Amniotic epithelial cell (primary cell): ENCODE results near the gene OTOS.

Source experiments
- DNase-seq: peaks from one replicate; pipeline ENCODE4 v3.0.0-alpha.2; 2010; ENCODE audit warnings: low read depth

OTOS gene

DNA sequence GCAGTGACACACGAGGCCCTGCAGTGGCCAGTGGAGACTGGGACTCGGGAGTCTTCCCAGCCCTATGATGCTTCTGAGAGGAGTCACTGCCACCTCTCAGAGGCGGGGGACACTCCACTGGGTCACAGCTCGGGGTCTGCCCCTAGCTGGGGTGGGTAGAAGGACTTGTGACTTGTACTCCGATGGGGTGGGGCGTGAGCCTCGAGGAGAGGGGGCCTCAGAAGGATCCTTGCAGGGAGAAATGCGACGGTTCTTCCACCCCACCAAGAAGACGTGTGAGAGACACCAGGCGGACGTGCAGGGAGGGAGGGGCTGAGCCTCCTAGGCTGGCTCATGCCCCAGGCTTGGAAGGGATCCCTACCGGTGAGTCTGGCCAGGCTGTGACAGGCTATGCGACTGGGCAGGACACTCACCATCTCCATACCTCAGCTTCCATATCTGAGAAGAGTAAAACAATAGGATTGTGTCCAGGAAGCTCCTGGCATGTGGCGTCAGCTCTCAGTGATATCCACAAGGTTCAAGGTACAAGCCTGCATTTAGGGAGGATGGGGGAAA lies 11.1 kb upstream of the OTOS start:
- no peak for DNase-seq

DNA sequence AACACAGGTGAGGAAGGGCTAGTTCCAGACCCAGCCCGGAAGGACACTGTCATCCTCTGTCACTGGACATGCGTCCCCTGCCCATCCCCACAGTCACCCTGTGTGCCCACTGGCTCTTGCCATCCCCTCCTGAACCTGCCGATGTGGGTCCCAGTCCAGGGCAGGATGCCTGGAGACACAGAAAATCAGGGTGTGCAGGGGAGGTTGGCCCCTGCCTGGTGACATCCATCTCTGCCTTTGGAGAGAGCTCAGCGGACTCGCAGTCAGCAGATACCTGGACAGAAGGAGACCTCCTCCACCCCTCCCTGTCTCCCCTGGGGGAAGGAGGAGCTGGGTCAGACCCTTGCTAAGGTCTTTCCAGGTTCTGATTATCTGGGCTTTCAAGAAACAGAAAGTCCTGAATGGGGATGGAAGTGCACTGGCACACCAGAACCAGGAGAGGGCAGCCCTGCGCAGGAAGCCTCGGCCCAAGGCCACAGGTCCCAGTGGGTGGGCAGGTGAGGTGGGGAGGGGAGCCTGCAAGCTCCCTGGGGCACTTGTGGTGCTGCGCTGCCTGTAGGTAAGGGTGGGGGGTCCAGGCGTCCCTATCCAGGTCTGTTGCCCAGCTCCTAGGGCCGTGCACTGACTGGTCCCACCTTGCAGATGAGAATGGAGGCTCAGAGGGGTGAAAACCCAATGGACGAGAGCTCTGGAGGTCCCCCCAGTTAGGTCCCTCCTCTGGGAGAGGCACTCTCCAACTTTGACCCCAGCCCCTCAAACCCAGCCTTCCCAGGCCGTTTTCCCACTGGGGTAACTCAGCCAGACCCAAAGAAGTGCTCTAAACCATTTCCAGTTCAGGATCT lies 9.7 kb upstream of the OTOS start:
- peak; percentile 18 for DNase-seq

DNA sequence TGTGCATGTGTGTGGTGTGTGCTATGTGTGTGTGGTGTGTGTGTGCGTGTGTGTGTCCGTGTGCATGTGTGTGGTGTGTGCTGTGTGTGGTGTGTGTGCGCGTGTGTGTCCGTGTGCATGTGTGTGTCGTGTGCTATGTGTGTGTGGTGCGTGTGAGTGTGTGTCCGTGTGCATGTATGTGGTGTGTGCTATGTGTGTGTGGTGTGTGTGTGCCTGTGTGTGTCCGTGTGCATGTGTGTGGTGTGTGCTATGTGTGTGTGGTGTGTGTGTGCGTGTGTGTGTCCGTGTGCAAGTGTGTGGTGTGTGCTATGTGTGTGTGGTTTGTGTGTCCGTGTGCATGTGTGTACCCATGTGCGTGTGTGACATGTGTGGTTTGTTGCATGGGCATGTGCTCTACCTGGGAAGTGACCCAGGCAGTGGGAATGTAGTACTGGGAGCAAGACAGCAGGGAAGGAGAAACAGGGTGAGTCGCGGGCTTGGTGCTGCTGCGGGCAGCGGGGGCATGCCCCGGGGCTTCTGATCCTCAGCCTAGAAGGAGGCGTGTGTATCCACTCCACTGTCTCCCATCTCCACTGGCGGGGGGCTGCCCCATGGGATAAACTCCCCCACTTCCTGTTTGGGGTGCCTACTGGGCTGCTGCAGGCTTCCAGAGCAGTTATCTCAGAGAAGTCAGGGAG lies 7.6 kb upstream of the OTOS start:
- no peak for DNase-seq

DNA sequence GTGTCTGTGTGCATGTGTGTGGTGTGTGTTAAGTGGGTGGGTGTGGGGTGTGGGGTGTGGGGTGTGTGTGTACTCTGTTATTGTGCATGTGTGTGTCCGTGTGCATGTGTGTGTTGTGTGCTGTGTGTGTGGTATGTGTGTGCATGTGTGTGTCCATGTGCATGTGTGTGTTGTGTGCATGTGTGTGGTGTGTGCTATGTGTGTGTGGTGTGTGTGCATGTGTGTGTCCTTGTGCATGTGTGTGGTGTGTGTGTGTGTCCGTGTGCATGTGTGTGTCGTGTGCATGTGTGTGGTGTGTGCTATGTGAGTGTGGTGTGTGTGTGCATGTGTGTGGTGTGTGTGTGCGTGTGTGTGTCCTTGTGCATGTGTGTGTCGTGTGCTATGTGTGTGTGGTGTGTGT lies 6.9 kb upstream of the OTOS start:
- DNase-seq, result no peak

DNA sequence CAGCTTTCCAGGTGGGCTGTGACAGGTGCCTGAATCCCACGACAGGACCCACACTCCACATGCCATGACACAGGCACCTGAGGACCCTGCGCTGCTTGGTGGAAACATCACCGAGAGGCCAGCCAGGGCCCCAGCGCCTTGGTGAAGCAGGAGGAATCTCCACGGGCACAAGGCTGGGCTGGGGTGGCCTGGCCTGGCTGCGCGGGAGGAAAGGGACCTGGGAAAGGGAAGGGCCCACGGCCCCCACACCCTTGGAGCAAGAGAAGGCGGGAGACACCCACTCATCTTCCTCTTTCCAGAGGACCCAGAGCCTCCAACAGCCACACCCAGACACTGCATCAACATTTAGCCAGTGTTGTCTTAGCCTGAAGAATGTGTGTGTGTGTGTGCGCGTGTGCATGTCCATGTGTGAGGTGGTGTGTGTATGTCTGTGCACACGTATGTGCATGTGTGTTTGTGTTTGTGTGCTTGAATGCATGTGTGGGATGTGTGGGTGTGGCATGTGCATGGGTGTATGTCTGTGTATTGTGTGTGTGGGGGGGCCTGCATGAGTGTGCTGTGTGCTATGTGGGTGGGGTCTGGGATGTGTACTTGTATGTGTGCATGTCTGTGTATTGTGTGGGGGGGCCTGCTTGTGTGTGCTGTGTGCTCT lies 6.3 kb upstream of the OTOS start:
- no peak for DNase-seq

DNA sequence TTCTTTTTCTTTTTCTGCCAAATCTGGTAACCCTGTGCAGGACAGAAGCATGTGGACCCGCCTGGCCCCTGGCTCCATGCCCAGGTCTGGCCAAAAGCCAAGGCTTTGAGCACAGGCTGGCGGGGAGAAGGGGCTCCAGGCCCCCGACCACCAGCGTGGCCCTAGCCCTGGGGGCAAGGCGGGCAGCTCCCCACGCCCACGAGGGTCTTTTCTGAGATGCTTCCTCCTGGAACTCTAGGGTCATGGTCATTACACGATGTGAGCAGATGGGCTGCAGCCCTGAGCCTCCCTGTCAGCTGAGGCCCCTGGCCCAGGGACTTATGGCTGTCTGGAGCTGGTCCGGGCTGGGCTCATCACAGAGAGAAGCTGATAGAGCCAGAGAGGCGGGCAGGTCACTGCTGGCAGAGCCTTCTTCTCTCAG lies 5.7 kb upstream of the OTOS start:
- DNase-seq, result no peak

DNA sequence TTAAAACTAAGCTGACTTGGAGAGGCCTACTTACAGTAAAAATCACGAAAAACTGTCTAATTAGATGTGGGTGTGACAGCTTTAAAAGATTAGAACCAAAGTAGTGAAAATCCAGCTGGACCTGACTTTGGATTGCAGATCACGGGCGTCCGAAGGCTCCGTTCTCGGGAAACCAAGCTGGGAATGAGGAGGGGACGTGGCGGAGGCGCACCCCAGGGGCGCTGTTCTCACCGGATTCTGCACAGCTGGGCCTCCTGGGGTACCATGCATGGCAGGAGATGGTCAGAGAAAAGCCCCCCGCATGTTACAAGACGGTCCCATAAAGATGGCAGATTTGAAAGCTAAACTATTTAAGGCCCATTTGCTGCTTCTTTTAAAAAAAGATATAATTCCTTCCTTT lies 5.0 kb upstream of the OTOS start:
- DNase-seq, result no peak

DNA sequence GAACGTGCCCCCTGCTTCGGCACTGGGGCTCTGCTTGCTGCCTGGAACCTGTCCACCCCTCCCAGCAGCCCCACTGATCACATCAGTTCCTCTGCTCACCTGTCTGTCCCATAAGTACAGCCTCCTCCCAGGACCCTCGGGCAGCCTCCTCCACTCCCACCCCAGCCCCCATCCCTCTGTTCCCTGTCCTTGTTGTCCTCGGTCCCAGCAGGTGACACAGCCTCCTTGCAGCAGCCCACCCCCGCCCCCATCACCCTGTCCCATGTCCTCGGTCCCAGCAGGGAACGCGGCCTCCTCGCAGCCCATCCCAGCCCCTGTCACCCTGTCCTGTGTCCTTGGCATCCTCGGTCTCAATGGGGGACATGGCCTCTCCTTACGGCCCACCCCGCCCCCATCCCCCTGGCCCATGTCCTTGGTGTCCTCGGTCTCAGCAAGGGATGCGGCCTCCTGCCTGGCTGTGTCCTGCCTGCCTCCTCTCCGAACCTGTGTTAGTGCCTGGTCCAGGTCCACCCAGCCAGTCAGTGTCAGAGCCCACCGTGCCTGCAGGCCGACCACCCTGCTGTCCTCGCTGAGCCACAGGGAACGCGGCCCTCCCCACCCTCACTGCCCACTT lies 4.3 kb upstream of the OTOS start:
- DNase-seq, result no peak

DNA sequence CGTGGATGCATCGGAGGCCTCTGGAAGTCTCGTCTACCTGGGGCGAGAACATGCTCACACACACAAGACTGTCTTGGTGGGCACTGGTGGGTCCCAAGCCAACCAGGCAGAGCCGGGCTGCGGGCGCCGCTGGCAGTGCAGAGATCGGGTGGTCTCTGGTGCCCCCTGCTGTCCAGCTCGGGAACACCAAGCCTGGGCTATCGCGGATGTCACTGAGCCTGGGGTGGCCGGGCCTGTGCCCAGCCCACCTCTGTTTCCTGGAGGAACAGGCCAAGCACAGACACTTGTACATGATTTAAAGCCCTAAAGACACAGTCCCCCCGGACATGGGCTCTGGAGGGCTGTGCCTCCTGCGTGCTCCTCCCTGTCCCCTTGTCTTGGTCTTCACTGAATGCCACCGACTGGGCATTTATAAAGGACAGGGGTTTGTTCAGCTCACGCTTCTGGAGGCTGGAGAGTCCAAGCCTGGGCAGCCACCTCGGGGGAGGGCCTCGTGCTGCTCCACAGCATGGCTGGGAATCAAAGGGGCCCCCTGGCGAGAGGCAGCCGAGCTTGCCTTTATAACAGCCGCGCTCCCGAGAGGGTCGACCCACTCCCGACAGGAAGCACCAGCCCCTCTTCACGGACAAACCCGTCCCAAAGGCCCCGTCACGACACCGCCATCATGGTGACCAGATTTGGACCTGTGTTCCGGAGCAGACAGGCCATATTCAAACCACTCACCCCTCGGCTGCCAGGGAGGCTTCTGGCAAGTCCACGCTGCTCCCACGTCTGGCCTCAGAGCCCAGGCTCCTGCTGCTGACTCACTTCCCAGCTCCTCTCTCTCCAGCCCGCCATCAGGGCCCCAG lies 3.6 kb upstream of the OTOS start:
- DNase-seq, result peak; percentile 17

DNA sequence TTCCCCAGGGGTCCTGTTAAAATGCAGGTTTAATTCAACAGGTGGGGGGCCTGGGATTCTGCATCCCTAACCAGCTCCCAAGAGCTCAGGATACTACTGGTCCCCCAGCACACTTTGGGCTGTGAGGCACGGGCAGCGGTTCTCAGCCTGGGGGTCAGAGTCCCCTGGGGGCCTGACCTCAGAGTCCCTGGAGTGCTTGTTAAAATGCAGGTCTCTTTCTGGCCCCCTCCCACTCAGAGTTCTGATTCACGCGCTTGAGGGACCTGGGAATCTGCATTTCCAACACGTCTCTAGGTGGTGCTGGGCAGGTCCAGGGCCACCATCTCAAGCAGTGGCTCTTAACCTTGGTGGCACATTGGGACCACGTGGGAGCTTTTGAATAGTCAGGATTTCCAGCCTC lies 2.8 kb upstream of the OTOS start:
- no peak for DNase-seq

DNA sequence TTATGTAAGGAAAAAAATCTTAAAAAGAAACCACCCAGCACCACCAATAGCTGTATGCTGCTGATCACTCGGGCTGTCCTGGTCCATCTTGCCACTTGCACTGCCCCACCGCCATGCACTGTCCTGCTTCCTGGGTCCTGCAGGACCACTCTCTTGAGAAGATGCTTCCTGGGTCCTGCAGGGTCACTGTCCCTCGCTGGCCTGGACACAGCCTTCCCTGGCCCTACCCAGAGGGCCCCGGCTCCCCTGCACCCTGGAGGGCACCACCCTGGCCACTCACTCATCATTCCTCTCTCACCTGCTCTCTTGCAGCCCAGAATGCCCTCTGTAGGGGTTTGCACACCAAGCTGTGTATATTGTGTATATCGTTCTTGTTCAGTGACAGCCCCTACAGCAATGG lies 2.4 kb upstream of the OTOS start:
- no peak for DNase-seq

DNA sequence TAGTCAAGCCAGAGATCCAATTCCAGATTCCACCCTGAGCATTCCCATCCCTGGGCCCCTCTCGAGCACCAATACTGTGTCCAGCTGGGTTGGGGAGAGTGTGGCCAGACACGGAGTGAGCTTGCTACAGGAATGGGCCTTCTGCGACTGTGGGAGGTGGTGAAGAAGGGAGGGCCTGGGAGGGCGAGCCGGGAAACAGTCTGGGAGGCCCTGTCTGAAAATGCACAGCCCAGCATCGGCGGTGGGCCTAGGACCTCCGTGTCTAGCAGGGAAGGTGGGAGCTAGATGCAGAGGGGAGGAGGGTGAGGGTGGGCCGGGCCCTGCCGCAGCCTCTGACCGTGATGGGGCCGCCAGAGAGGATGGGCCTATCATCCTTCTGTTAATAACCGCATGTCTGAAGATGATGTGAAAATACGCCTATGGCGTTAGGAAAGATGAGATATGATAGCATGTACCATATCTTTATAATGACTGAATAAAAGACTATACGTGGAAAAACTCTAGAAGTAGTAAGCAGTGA lies 1.9 kb upstream of the OTOS start:
- no peak for DNase-seq

DNA sequence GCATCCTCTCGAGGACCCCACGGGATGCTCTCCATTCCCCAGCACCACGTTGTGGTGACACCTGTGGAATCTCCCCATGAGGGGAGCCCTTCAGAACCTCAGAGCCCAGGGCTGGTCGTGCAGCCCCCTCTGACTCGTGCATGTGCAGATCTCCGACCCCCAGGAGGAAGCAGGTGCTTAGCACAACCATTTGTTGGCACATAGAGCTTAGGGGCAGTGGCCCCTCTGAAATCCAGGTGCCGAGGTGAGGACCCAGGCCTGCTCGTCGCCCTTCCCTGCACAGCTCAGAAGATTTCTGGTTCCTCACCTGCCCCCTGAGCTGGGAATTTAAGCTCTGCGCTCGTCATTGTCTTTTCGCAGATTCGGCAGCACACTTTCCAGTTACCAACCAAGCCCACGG lies 1.3 kb upstream of the OTOS start:
- DNase-seq, result no peak

DNA sequence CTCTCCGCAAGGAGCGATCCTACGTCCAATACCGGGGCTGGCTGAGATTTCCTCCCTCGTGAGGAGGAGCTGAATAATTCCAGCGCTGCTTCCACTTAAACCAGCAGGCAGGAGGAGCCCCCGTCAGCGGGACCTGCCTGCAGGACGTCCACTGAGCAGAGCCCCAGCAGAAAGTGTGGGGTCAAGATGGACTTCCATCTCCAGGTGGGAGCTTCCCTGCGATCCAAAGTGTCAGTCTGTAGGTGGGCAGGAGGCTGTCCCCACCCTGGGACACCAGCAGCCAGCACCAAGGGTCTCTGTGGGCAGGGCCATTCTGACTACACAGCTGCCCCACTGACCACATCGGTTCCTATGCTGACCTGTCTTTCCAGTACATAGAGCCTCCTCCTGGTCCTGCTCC lies 462 bp upstream of the OTOS start:
- no peak for DNase-seq

DNA sequence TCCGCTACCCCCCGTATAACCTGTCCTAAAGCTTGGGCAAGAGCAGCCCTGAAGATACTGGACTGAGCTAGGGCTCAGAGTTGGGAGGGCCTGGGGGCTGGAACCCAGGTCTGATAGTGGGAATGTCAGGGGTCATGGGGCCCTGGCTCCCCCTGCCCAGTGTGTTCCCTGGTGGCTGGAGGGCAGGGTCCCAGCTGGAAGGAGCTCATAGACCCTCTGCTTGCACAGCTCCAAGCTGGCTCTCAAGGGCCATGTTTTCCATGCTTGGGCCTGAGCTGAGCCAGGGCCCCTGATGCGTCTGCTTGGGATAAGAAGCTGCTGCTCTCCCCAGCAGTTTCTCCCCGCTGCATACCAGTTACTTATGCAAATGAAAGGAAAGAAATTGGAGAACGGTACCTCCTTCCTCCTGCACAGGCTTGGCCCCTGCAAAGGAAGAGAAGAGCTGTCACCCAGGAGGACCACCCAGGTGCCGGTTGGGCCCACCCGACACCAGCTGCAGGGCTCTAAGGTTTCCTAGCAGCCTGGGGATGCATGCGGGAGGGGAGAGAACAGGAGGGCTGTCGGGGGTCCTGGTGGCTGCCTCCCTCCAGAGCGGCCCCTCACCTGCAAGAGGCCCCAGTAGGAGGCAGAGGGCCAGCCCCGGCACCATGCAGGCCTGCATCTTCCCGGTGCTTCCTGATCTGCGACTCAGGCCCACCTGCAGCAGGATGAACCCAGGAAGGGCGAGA lies 628 bp downstream of the OTOS start:
- no peak for DNase-seq

DNA sequence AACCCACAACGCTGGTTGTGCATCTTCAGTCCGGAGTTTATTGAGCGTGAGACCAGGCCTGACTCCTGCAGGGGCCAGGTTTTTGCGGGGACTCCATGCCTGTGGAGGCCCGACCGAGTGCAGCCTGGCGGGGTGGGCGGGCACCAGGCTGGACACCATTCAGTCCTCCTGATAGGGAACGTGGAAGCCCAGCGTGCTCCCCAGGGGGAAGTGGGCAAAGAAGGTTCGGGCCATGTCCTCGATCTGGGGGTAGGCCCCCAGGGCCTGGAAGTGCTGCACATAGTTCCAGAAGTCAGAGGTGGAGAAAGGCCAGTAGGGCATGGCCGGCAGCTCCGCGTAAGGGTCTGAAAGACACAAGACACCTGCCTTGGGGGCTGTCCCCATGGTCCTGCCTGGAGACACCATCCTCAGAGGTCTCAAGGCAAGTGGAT lies 1.4 kb downstream of the OTOS start:
- no peak for DNase-seq

DNA sequence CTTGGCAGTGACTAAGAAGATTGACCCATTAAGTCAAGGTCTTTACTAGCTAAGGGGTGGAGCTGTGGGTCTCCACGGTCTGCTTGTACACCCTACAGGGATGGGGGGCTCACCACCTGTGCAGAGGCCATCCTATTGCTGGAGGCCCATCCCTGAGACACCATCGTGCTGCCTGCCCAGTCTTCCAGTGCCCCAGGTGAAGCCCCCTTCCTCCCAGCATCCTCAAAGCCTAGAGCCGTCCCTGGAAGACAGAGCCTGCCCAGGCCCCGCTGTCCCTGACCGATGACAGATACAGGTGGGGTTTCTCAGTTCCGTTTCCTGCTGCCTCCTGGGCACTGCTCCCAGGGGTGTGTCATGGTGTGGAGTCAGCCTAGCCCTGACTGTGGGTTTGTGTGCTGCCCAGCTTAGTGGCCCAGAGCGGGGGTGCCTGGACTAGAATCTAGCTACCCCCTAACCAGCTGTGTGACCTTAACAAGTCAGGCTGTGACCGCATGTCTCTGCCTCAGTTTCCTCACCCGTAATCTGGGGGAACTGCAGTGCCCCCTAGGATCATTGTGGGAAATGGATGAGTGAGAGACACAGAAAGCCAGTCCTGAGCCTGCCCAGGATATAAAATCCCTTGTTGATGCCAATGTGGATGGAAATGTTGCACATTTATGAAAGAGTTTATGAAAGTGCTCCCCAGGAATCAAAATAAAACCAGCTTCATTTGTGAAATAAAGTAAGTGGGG lies 2.0 kb downstream of the OTOS start:
- DNase-seq, result no peak

DNA sequence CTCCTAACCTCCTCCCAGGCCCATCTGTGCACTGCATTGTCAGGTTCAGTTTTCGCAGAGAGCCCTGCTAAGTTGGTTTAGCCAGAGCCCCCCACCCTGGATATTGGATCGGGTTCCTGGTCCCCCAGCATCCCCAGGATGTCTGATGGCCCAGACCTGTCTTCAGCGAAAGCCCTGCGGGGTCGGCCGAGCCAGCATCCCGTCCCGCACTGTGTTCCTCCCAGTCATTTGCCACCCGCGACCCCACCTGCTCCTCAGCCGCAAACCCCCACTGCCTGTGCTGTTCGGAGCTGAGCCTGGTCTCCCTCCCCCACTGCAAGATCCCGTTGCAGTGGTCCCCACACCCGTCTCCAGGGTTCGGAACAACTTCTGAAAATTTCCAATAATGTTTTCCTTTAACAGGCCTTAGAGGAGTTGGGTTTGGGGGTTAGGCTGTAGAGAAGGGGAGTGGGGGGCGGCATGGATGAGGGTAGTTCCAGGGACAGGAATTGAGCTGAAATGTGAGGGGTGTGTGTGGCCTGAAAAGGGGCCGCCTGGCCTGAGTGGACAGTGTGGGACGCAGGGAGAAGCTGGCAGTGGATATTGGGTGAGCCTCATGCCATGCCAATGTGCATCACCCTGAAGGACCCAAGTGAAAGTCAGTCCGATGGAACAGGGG lies 2.7 kb downstream of the OTOS start:
- no peak for DNase-seq

DNA sequence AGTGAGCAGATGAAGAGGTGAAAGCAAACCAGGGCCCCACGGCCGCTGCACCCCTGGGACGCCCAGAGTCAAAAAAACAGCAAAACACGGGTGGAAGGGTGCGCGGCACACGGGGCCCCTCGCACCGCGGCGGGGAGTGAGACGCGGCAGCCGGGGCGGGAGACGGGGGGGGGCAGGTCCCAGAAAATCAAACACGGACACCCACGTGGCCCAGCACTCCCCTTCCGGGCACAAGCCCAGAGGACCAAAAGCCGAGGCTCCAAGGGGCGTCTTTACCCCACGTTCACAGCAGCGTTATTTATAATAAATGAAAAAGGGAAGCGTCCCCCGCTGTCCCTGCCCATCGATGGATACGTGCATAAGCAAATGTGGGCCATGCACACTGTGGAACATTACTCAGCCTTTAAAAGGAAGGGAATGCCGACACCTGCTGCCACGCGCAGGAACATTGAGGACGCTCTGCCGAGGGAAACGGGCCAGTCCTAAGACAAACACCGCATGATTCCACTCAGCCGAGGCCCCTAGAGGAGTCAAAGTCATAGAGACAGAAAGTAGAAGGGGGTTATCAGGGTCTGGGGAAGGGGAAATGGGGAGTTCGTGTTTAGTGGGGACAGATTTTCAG lies 3.7 kb downstream of the OTOS start:
- no peak for DNase-seq
